Measurements from ENCODE around the gene EARS2. TPM values are rescaled to one million over a fixed set of nuclear protein-coding genes. Genes with fewer than 3 reads are reported as not detected.

The EARS2 gene
- polyA plus RNA-seq, 1 of the 3 experiments (the other 2 are of a cell fraction): 23.2 TPM

- no peaks in the 10 kb centered on the region for H4K20me1 ChIP-seq (ENCODE audit: insufficient read depth)
- H3K9ac ChIP-seq: no peak overlapping the region
- H3K27ac ChIP-seq (ENCODE audit: low read depth in 2 of 2, low read length in 1 of 2): no peak overlapping the region
- H3K9me2 ChIP-seq: no peaks in the 10 kb centered on the region
- H3K27me3 ChIP-seq (ENCODE audit: insufficient read depth): no peaks in the 10 kb centered on the region
- no peaks in the 10 kb centered on the region for H3K4me1 ChIP-seq (ENCODE audit: control insufficient read depth in 1 of 2, insufficient read depth in 2 of 2, low read depth in 1 of 2, low read length in 1 of 2)
- H3K4me2 ChIP-seq: no peak overlapping the region
- CTCF ChIA-PET: no interaction called here
- H3K79me2 ChIP-seq (ENCODE audit: insufficient read depth): no peaks in the 10 kb centered on the region
- no peaks in the 10 kb centered on the region for H3F3A ChIP-seq (replicated peaks; ENCODE audit: insufficient read depth)
- TF ChIP-seq NFIC (IDR thresholded peaks at IDR 0.05; ENCODE audit: borderline replicate concordance) (peak; percentile 18; the same call in 1 of the 2 replicates), JUND (IDR thresholded peaks at IDR 0.05) (no peak)
- no peaks in the 10 kb centered on the region for H3K9me3 ChIP-seq
- no peak overlapping the region for H2AFZ ChIP-seq (ENCODE audit: low read depth)
- WGBS (ENCODE audit: low lambda C conversion rate): 84% methylated on average over 3 of the region's 3 CpGs
- H3K4me3 ChIP-seq (ENCODE audit: low read depth in 2 of 2, low read length in 1 of 2): no peak overlapping the region
- DNase-seq: no peak
- POLR2A ChIA-PET: no interaction called here
- H3K36me3 ChIP-seq (replicated peaks in 1 of 2; ENCODE audit: control insufficient read depth in 1 of 2, insufficient read depth in 2 of 2, low read length in 1 of 2): peaks cover 19 to 27% of the 10 kb centered on the region in 2 experiments
These were observed 38.7 kb downstream of the EARS2 start for GRCh38 chr16:23518435-23518891.

GRCh38 chr16:23516366-23517137, 40.6 kb downstream of the EARS2 start:
- no peaks in the 10 kb centered on the region for H3K4me1 ChIP-seq (ENCODE audit: control insufficient read depth in 1 of 2, insufficient read depth in 2 of 2, low read depth in 1 of 2, low read length in 1 of 2)
- no peaks in the 10 kb centered on the region for H3K79me2 ChIP-seq (ENCODE audit: insufficient read depth)
- 90% methylated on average over 3 of the region's 4 CpGs for WGBS (ENCODE audit: low lambda C conversion rate)
- H3K4me2 ChIP-seq: no peak overlapping the region
- H3K36me3 ChIP-seq (replicated peaks in 1 of 2; ENCODE audit: control insufficient read depth in 1 of 2, insufficient read depth in 2 of 2, low read length in 1 of 2): peaks cover 0 to 20% of the 10 kb centered on the region in 2 experiments
- no peaks in the 10 kb centered on the region for H4K20me1 ChIP-seq (ENCODE audit: insufficient read depth)
- H3F3A ChIP-seq (replicated peaks; ENCODE audit: insufficient read depth): peaks cover 5% of the 10 kb centered on the region
- no peaks in the 10 kb centered on the region for H3K9me3 ChIP-seq
- CTCF ChIA-PET: no interaction called here
- TF ChIP-seq SIN3A (IDR thresholded peaks at IDR 0.05; ENCODE audit: borderline replicate concordance, low read depth, low read length) (no peak), TAF1 (IDR thresholded peaks at IDR 0.05; ENCODE audit: borderline replicate concordance, low read depth, low read length) (no peak), NFIC (IDR thresholded peaks at IDR 0.05; ENCODE audit: borderline replicate concordance) (no peak), REST (IDR thresholded peaks at IDR 0.05; ENCODE audit: low read depth, low read length) (no peak), IRF3 (IDR thresholded peaks at IDR 0.05; ENCODE audit: low read depth, low read length) (no peak), SMC3 (IDR thresholded peaks at IDR 0.05; ENCODE audit: low read depth, low read length) (no peak), RXRA (IDR thresholded peaks at IDR 0.05; ENCODE audit: borderline replicate concordance, low read depth) (no peak), EP300 (IDR thresholded peaks at IDR 0.05; ENCODE audit: borderline replicate concordance in 1 of 2, low read depth in 1 of 2, low read length in 1 of 2) (no peak), TCF12 (IDR thresholded peaks at IDR 0.05) (no peak), FOXJ3 (CRISPR knock-in tag; IDR thresholded peaks at IDR 0.05) (no peak), GABPA (IDR thresholded peaks at IDR 0.05; ENCODE audit: low read depth) (no peak), RCOR1 (IDR thresholded peaks at IDR 0.05; ENCODE audit: low read length) (no peak), RFX5 (IDR thresholded peaks at IDR 0.05; ENCODE audit: low read length) (no peak)
- TF ChIP-seq, protein P1, sequence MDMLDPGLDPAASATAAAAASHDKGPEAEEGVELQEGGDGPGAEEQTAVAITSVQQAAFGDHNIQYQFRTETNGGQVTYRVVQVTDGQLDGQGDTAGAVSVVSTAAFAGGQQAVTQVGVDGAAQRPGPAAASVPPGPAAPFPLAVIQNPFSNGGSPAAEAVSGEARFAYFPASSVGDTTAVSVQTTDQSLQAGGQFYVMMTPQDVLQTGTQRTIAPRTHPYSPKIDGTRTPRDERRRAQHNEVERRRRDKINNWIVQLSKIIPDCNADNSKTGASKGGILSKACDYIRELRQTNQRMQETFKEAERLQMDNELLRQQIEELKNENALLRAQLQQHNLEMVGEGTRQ (IDR thresholded peaks at IDR 0.05; ENCODE audit: borderline replicate concordance, low read depth, low read length): no peak
- TF ChIP-seq, protein P2, sequence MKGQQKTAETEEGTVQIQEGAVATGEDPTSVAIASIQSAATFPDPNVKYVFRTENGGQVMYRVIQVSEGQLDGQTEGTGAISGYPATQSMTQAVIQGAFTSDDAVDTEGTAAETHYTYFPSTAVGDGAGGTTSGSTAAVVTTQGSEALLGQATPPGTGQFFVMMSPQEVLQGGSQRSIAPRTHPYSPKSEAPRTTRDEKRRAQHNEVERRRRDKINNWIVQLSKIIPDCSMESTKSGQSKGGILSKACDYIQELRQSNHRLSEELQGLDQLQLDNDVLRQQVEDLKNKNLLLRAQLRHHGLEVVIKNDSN (IDR thresholded peaks at IDR 0.05; ENCODE audit: borderline replicate concordance, low read depth): no peak
- TF ChIP-seq, protein P3, sequence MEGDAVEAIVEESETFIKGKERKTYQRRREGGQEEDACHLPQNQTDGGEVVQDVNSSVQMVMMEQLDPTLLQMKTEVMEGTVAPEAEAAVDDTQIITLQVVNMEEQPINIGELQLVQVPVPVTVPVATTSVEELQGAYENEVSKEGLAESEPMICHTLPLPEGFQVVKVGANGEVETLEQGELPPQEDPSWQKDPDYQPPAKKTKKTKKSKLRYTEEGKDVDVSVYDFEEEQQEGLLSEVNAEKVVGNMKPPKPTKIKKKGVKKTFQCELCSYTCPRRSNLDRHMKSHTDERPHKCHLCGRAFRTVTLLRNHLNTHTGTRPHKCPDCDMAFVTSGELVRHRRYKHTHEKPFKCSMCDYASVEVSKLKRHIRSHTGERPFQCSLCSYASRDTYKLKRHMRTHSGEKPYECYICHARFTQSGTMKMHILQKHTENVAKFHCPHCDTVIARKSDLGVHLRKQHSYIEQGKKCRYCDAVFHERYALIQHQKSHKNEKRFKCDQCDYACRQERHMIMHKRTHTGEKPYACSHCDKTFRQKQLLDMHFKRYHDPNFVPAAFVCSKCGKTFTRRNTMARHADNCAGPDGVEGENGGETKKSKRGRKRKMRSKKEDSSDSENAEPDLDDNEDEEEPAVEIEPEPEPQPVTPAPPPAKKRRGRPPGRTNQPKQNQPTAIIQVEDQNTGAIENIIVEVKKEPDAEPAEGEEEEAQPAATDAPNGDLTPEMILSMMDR (IDR thresholded peaks at IDR 0.05): no peak
- H3K9me2 ChIP-seq: no peaks in the 10 kb centered on the region
- no peak for DNase-seq
- H3K27ac ChIP-seq (ENCODE audit: low read depth in 2 of 2, low read length in 1 of 2): no peak overlapping the region
- H3K27me3 ChIP-seq (ENCODE audit: insufficient read depth): no peaks in the 10 kb centered on the region
- H3K9ac ChIP-seq: no peak overlapping the region
- POLR2A ChIA-PET: interaction anchor here (1.5 kb wide), 1 partner anchor 8 kb away, joined by 3 read pairs; no protein-coding TSS in a partner anchor
- no peak overlapping the region for H3K4me3 ChIP-seq (ENCODE audit: low read depth in 2 of 2, low read length in 1 of 2)
- H2AFZ ChIP-seq (ENCODE audit: low read depth): no peak overlapping the region

All from SK-N-SH (cell line).